ENCODE measurements around the gene CACNA1G.

GRCh38 chr17:50618300-50618699, 57.8 kb downstream of the CACNA1G start:
- TF ChIP-seq EZH2 (IDR thresholded peaks at IDR 0.05; ENCODE audit: insufficient read depth, poor library complexity, severe bottlenecking) (no peak), EZH2phosphoT487 (IDR thresholded peaks at IDR 0.05; ENCODE audit: insufficient read depth, low read depth) (no peak)
